ENCODE results near the gene TET2. TPM values are rescaled to one million over a fixed set of nuclear protein-coding genes. Genes with fewer than 3 reads are reported as not detected.

TET2 gene
- 33.3 TPM for polyA plus RNA-seq (ENCODE audit: insufficient read length)

DNA sequence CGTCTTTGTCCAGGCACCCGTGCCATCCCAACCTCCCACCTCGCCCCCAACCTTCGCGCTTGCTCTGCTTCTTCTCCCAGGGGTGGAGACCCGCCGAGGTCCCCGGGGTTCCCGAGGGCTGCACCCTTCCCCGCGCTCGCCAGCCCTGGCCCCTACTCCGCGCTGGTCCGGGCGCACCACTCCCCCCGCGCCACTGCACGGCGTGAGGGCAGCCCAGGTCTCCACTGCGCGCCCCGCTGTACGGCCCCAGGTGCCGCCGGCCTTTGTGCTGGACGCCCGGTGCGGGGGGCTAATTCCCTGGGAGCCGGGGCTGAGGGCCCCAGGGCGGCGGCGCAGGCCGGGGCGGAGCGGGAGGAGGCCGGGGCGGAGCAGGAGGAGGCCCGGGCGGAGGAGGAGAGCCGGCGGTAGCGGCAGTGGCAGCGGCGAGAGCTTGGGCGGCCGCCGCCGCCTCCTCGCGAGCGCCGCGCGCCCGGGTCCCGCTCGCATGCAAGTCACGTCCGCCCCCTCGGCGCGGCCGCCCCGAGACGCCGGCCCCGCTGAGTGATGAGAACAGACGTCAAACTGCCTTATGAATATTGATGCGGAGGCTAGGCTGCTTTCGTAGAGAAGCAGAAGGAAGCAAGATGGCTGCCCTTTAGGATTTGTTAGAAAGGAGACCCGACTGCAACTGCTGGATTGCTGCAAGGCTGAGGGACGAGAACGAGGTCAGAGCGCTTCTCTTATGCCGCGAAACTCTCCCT lies at the start of gene TET2:
TSS of gene TET2 (plus strand) at position 601 of the 740 bp plus-strand sequence. CDS start 87,067 bp downstream, outside the sequence.
- peak; percentile 83 for DNase-seq

- no peak for DNase-seq
Measured at GRCh38 chr4:105102016-105102415, 44.7 kb upstream of the TET2 start.

DNA sequence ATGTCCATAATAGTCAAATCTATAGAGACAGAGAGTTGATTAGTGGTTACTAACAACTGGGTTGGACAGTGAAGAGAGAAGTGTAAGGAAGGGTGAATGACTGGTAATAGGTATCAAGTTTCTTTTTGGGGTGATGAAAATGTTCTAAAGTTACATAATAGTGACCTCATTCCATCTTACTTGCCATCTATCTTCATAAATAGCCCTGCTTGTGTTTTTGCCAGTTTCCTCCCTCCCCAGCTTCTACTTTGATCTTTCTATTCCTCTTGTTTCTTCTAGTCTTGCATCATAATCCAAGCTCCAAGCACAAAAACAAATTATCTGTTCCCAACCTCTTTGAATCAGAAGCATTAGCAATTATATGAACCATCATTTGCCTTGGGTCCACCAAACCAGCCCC lies 40.2 kb upstream of the TET2 start:
- no peak for DNase-seq

DNA sequence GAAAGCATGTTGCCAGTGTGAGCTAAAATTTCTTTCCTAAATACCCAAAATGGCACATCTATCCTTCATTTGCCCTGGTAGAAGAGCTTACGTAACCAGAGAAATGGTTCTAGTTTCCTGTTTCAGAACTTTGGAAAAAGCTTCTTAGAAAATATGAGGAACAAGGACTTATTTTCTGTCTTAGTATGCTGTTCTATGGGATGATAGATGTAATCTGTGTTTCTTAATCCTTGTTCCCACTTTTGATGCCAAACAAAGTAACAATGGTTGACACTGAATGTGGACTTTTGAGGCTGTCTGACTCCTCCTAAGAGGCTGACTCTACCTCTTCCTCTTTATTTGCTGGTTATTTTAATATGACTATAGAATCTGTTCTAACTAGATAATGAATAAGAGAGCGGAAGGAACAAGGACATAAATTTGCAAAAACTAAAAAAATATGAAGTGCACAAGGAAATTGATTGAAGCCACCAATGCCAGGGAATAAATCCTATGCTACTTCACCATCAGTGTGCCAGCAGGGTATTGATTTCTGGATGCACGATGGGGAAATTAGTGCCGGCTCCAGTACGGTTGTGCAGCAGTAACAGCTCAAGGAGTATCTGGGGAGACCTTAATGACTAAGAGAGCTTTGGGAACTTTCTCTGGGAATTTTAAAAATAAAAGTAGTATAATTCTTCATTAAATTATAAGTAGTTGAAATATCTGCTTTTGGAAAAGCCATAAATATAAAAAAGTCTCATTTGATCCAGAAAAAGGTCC lies 39.4 kb upstream of the TET2 start:
- DNase-seq = no peak

DNA sequence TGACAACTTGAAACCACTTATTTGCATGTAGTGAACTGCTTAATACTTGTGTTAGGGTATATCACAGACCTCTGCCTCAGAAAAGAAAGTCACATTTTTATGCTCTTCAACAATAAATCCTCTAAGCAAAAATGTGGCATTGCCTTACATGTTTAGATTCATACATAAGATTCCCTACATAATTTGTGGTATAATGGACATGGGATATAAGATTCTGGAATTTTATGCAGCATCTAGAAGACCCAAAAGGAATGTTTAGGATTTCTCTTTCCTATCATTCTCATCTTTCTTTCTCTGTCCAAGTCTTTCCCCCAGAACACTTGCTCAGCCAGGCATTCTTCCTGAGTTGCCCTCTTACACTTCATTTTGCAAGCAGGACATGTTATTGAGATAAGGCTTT lies 37.7 kb upstream of the TET2 start:
- DNase-seq = no peak

DNA sequence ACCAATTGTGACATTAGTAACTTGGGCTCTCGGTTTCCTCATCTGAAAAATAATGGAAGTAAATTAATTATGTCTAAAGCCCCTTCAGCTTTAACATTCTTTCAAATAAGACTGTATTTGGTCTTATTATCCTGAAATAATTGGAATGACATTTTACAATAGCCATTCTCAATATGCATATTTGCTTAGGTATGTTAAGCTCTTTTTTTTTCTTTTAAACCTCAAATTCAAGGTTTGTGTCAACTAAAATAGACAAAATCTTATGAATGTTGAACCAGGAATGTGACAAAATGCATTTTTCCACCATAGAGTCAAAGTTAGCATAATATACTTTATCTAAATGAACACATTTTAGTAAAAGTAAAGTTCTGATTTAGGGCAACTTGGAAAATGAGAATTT lies 34.4 kb upstream of the TET2 start:
- no peak for DNase-seq

DNA sequence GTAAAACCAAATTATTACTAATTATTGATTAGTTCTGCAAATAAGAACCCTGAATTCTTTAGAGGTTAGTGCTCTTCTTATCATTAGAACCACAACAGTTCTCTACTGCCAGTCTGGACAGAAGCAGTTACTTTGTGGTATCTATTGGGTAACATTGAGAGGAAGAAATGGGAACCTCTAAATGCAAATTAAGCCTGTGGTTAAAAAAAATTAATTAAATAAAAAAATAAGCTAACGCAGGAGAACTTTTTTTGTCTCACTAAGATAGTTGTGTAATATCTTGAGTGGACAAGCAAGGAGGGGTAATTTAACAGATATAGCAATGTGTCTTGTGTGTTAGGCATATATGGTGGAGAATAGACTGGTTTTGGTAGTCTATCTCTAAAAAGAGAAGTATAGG lies 32.9 kb upstream of the TET2 start:
- DNase-seq = no peak

- DNase-seq = no peak
Measured at GRCh38 chr4:105116616-105117319, 29.9 kb upstream of the TET2 start.

GRCh38 chr4:105119356-105119755 lies 27.3 kb upstream of the TET2 start:
- DNase-seq = no peak

GRCh38 chr4:105120626-105121025 lies 26.1 kb upstream of the TET2 start:
- DNase-seq = no peak

DNA sequence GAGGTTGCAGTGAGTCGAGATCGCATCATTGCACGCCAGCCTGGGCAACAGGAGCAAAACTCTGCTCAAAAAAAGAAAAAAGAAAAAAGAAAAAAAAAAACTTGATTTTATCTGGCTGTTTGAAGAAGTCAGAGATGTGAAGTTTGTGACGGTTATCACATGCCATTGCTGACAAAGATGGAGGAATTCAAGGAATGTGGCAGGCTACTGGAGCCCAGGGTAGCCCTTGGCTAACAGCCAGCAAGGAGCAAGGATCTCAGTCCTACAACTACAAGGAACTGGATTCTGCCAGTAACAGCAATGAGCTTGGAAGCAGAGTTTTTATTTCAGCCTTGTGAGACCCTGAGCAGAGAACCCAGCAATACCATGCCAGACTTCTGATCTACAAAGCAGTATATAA lies 24.3 kb upstream of the TET2 start:
- DNase-seq = no peak

DNA sequence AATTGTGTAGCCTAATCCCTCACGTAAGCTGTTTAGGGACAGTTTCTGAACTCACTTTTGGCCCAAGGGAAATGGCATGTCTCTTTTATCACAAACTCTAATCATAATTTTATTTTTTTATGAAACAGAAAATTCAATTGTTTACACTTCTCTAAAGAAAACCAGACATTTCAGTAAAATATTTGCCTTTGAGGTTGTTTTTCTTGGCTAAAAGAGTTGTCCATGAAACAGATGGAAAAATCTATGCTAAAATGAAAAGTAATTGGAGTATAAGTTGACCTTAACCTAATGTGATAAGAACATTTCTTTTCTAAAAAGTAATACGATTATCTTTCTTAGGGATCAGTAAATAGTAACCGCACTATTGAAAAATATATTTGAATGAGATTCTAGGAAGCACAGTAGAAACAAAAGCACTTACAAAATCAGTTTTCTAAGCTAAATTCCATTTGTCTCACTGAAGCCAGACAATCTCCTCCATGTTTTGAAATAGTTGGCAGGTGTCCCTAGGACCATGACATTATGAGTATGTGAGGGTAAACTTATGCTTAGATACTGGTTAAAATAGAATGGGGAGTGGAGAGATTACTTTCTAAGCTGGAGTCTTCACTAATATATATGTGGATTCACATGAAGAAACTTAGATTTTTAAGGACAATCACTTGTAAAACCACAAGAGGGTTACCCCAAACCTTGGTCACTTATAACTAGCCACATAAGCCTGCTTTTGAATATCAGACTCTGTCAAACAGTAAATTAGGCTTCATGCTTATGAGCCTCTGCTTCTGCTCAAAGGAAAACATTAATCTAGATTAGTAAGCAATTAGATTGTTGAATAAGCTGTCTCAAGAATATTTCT lies 20.1 kb upstream of the TET2 start:
- no peak for DNase-seq

- DNase-seq = no peak
Measured at GRCh38 chr4:105127170-105127445, 19.6 kb upstream of the TET2 start.

- no peak for DNase-seq
Measured at GRCh38 chr4:105128208-105128607, 18.5 kb upstream of the TET2 start.

GRCh38 chr4:105129286-105130040 lies 17.2 kb upstream of the TET2 start:
- no peak for DNase-seq

- no peak for DNase-seq
Measured at GRCh38 chr4:105130945-105131344, 15.7 kb upstream of the TET2 start.

- no peak for DNase-seq
Measured at GRCh38 chr4:105133976-105134375, 12.7 kb upstream of the TET2 start.

- DNase-seq = no peak
Measured at GRCh38 chr4:105135785-105136184, 10.9 kb upstream of the TET2 start.

- no peak for DNase-seq
Measured at GRCh38 chr4:105137121-105137875, 9.4 kb upstream of the TET2 start.

DNA sequence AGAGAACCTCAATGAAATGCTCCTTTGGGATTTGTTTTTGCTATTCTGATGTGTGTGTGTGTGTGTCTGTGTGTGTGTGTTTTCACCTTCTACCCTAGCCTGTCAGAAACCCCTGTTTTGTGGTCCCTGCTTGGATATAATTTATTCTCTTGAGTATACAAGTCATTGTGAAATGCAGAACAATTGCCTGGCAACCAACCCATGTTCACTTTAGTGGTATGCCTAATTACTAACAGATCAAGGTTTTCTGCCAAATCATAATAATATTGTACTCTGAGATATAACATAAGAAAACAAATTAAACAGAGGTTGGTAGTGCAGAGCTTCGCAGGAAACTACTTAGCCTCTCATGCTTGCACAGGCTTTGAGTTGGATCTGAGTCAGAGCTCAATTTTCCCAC lies 7.0 kb upstream of the TET2 start:
- DNase-seq = no peak

Measured in hindlimb muscle (tissue), 1 donor.